ENCODE data around the gene PCK1.
A peak's percentile ranks its signal among the peaks of the same experiment; 100 is the strongest.

DNA sequence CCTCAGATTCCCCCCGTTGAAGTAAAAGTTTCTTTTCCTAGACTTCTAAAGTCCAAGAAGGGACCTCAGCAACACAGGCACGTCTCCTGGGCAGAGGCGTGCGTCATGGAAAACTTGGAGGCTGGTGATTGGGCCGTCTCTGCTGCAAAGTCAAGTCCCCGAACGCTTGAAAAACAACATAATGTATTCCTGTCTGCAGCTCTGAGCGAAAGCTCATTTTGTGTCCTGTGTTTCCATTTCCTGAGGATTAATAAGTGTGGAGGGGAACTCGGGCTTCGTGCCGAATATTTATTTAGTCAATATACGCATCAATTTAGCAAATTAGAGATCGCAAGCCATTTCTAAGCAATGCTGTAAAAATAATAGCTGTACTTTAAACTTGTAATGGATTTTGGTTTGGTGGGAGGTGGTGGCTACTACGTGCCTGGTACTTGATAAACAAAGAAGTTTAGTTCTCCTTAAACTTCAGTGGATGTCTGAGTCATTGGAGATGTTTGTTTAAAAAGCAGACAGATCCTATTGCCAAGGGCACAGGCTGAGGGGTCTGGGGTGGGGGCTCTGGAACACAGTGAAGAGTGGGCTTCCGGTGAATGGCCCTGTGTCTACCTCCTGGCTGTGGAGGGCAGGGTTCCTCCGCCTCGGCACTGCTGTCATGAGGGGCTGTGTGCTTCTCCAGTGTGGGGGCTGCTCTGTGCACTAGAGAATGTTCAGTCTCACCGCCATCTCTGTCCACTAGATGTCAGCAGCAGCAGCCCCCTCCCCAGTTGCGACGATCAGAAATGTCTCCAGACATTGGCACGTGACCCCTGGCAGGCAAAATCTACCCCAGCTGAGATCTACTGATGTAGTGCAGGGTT, 21.8 kb downstream of the PCK1 start:
- TF ChIP-seq POLR2AphosphoS5 (IDR thresholded peaks at IDR 0.05; ENCODE audit: low read depth, low read length) (no peak), REST (IDR thresholded peaks at IDR 0.05; ENCODE audit: low read depth) (no peak), CTCF (IDR thresholded peaks at IDR 0.05 in 2 of 3, conservative IDR thresholded peaks at IDR 0.05 in 1 of 3; ENCODE audit: borderline replicate concordance in 1 of 3, insufficient read depth in 1 of 3, low read depth in 2 of 3, low read length in 2 of 3) (peak; percentile 8 to 52 (median 51); a peak in 4 of 6 replicates), ELF1 (IDR thresholded peaks at IDR 0.05; ENCODE audit: borderline replicate concordance, low read depth) (no peak), CEBPB (IDR thresholded peaks at IDR 0.05; ENCODE audit: low read depth) (no peak)
- TF ChIP-seq, protein P1, sequence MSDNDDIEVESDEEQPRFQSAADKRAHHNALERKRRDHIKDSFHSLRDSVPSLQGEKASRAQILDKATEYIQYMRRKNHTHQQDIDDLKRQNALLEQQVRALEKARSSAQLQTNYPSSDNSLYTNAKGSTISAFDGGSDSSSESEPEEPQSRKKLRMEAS (IDR thresholded peaks at IDR 0.05): no peak

Data from HCT116 (cell line).